Body of pancreas (tissue), 4 donors: ENCODE data around the gene ADAMTSL4. TPM values are rescaled to one million over a fixed set of nuclear protein-coding genes. Genes with fewer than 3 reads are reported as not detected.
"Not testable (repeated sequence)": the region's sequence is repeated elsewhere in the genome, so short reads cannot be mapped to it uniquely, and the experiment has no call there.

Experiments used
- ATAC-seq: fragments of 150-250 bp; one replicate; pipeline ENCODE4 v1.9.1; 2016
- DNase-seq, 4 donors: peaks; one replicate each; pipeline ENCODE4 v3.0.0-alpha.2; 2019
- H3K27ac ChIP-seq, 4 donors: fragments of 200-600 bp; sonication (generic); 1 replicate in 3 of 4; 2 replicates in 1 of 4; pipeline versions ENCODE4 v1.5.1 to v1.6.1; 2016 to 2019; ENCODE audit warnings: mild to moderate bottlenecking in 1 of 4, mixed read lengths in 1 of 4, moderate library complexity in 1 of 4
- H3K27me3 ChIP-seq, 2 donors: fragments of 200-600 bp; sonication (generic); one replicate each; pipeline ENCODE4 v1.6.0; 2016; ENCODE audit warnings: mild to moderate bottlenecking in 1 of 2
- H3K36me3 ChIP-seq, 2 donors: fragments of 200-600 bp; sonication (generic); replicated peaks in 1 of 2; 2 replicates each; pipeline ENCODE4 v1.5.1; 2016; ENCODE audit warnings: low read depth in 2 of 2; ENCODE audit not compliant: insufficient read depth in 1 of 2
- H3K4me1 ChIP-seq: fragments of 200-600 bp; sonication (generic); one replicate; pipeline ENCODE4 v1.6.0; 2016
- H3K4me3 ChIP-seq, 2 donors: fragments of 200-600 bp; sonication (generic); 1 replicate in 1 of 2; 2 replicates in 1 of 2; pipeline ENCODE4 v1.5.1; 2016 to 2019
- H3K9me3 ChIP-seq, 3 donors: fragments of 200-600 bp; sonication (generic); 1 replicate in 2 of 3; 2 replicates in 1 of 3; pipeline ENCODE4 v1.5.1; 2016
- POLR2A ChIP-seq, 3 donors: fragments of 450-650 bp; IDR thresholded peaks; one replicate each; pipeline ENCODE4 v1.6.1; 2016; ENCODE audit warnings: antibody characterized with exemption in 3 of 3, mild to moderate bottlenecking in 2 of 3
- WGBS, 2 donors: methylation state at CpG; one replicate each; pipeline ENCODE4 v1.1.5; 2017; 5-methylcytosine and 5-hydroxymethylcytosine counted together
- intact Hi-C: fragments of 100-400 bp; cut with DNase I; formaldehyde crosslinking; loops from one replicate; pipeline ENCODE4 v1.15.1; 2023
- total RNA-seq, 2 donors: library from RNA; depleted of rRNA; stranded (reverse); fragments of >200 nt; gene quantifications; one replicate each; pipeline ENCODE4 v1.1.0, GENCODE V29; 2016
- TF ChIP-seq, protein P1 (sequence below), 7 experiments: fragments of 450-650 bp in 4 of 7; fragments of 200-600 bp in 3 of 7; sonication (generic) in 3 of 7; IDR thresholded peaks; one replicate each; pipeline ENCODE4 v1.5.1; 2016 to 2019; ENCODE audit warnings: antibody characterized with exemption in 7 of 7

The ADAMTSL4 gene
- total RNA-seq, 2 donors from 2014 or later = 4.7 to 7.6 TPM

DNA sequence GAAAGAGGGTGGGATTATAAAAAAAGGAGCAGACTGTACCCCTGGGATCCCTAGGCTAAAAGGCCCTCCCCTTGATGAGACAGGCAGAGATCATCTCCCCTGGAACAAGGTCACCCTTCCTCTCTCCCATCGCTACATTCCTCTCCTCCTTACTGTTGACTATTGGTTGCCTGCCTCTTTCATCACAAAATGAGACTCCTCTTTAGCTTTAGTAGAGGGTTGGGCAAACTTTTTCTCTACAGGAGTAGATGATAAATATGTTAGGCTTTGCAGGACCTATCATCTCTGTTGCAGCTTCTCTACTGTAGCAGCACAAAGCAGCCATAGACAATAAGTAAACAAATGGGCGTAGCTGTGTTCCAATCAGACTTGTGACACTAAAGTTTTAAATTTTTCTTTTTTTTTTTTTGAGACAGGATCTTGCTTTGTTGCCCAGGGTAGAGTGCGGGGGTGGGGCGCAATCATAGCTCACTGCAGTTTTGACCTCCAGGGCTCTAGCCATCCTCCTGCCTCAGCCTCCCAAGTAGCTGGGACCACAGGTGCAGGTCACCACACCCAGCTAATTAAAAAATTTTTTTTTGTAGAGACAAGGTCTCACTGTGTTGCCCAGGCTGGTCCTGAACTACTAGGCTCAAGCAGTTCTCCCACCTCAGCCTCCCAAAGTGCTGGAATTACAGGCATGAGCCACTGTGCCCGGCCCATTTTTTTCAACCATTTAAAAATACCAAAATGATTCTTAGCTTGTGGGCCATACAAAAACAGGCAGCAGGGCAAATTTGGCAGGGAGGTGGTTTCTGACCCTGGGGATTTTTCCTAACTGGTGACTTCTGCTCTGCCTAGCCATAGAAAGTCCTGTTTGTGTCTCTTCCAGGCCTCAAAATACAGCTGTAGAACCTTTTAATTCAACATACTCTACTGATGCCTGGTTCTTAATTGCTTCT lies 15.1 kb downstream of the ADAMTSL4 start:
- Histone ChIP-seq H3K27ac (peak overlapping the region; percentile 97 to 100 (median 98)), H3K4me1 (peaks cover 88% of the 10 kb centered on the region), H3K9me3 (no peaks in the 10 kb centered on the region), H3K36me3 (no peaks in the 10 kb centered on the region), H3K27me3 (no peaks in the 10 kb centered on the region), H3K4me3 (no peak overlapping the region)
- TF ChIP-seq, protein P1, sequence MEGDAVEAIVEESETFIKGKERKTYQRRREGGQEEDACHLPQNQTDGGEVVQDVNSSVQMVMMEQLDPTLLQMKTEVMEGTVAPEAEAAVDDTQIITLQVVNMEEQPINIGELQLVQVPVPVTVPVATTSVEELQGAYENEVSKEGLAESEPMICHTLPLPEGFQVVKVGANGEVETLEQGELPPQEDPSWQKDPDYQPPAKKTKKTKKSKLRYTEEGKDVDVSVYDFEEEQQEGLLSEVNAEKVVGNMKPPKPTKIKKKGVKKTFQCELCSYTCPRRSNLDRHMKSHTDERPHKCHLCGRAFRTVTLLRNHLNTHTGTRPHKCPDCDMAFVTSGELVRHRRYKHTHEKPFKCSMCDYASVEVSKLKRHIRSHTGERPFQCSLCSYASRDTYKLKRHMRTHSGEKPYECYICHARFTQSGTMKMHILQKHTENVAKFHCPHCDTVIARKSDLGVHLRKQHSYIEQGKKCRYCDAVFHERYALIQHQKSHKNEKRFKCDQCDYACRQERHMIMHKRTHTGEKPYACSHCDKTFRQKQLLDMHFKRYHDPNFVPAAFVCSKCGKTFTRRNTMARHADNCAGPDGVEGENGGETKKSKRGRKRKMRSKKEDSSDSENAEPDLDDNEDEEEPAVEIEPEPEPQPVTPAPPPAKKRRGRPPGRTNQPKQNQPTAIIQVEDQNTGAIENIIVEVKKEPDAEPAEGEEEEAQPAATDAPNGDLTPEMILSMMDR (IDR thresholded peaks at IDR 0.05) = no peak
- no peak for TF ChIP-seq POLR2A (IDR thresholded peaks at IDR 0.05)
- 61 to 67% methylated on average over 5 of the region's 5 CpGs for WGBS, 2 donors
- DNase-seq (peak in 2 of 4 donors; percentile 14 to 44), ATAC-seq (no peak)
- intact Hi-C loops = no loop called here

DNA sequence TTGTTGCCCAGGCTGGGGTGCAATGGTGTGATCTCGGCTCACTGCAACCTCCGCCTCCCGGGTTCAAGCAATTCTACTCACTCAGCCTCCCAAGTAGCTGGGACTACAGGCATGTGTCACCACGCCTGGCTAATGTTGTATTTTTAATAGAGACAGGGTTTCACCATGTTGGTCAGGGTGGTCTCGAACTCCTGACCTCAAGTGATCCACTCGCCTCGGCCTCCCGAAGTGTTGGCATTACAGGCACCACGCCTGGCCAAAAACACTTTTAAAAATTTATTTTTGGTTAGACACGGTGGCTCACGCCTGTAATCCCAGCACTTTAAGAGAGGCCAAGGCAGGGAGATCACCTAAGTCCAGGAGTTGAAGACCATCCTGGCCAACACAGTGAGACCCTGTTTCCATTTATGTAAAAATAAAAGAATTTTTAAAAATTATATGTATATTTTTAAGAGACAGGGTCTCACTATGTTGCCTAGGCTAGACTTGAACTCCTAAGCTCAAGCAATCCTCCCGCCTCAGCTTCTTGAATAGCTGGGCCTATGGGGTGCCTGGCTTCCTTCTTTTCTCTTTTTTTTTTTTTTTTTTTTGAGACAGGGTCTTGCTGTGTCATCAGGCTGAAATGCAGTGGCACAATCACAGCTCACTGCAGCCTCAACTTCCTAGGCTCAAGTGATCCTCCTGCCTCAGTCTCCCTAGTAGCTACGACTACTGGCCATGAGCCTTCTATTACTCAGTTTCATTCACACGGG lies 16.2 kb downstream of the ADAMTSL4 start:
- H3K36me3 ChIP-seq, ATAC-seq, H3K9me3 ChIP-seq, DNase-seq, H3K4me3 ChIP-seq, H3K27me3 ChIP-seq, intact Hi-C loops: not testable (repeated sequence)
- Histone ChIP-seq H3K4me1 (peaks cover 88% of the 10 kb centered on the region), H3K27ac (peak overlapping the region in 3 of 4 donors; percentile 97 to 100 (median 99))
- 85 to 90% methylated on average over 14 of the region's 14 CpGs for WGBS, 2 donors

DNA sequence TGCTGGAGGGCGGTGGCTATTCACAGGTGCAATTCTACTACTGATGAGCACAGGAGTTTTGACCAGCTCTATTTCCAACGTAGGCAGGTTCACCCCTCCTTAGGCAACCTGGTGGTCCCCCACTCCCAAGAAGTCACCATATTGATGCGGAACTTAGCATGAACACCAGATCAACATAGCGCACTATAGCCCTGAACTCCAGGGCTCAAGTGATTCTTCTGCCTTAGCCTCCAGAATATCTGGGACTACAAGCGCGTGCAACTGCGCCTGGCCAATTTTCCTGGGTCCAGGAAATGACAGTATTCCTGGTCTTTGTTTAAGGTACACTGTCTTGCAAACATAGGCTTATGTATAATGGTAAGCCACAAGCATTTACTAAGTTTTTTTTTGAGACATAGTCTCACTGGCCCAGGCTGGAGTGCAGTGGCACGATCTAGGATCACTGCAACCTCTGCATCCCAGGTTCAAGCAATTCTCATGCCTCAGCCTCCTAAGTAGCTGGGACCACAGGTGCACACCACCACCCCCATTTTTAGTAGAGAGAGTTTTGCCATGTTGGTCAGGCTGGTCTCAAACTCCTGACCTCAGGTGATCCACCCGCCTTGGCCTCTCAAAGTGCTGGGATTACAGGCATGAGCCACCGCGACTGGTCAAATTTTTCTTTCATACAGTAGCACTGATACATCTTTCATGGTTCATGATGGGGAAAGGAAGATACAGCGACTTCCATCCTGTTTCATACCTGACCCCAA lies 17.6 kb downstream of the ADAMTSL4 start:
- H3K4me3 ChIP-seq = no peak overlapping the region
- DNase-seq (no peak), ATAC-seq (no peak)
- no peaks in the 10 kb centered on the region for H3K9me3 ChIP-seq
- no peak for TF ChIP-seq POLR2A (IDR thresholded peaks at IDR 0.05)
- TF ChIP-seq, protein P1 (IDR thresholded peaks at IDR 0.05) = no peak
- no peaks in the 10 kb centered on the region for H3K27me3 ChIP-seq
- whole genome bisulfite sequencing, 2 donors = 59 to 72% methylated on average over 9 to 12 of the region's 12 CpGs
- H3K27ac ChIP-seq = peak overlapping the region; percentile 97 to 100 (median 100)
- H3K4me1 ChIP-seq = peaks cover 93% of the 10 kb centered on the region
- no peaks in the 10 kb centered on the region for H3K36me3 ChIP-seq
- intact Hi-C loops = no loop called here

DNA sequence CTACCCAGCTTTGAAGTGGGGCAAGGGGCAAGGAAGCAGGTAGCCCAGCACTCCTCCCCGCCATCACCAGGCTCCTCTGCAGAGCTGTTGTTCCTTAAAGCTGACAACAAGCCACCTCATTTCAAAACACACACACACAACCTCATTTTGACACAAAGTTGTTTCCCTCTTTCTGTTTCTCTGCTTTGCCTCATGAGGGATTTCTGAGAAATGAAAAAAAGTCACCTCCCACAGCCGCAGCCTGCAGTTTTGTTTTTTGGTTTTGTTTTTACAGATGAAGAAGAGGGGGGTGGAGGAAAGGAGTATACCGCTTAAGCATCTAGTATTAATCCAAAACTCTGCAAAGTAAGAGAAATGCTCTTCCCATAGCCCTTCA lies 18.1 kb downstream of the ADAMTSL4 start:
- Histone ChIP-seq H3K4me1 (peaks cover 95% of the 10 kb centered on the region), H3K27ac (peak overlapping the region; percentile 97 to 100 (median 100)), H3K9me3 (no peaks in the 10 kb centered on the region), H3K36me3 (no peaks in the 10 kb centered on the region), H3K27me3 (no peaks in the 10 kb centered on the region), H3K4me3 (no peak overlapping the region)
- DNase-seq (peak in 1 of 4 donors; percentile 43), ATAC-seq (no peak)
- TF ChIP-seq POLR2A (IDR thresholded peaks at IDR 0.05) = no peak
- TF ChIP-seq, protein P1 (IDR thresholded peaks at IDR 0.05) = no peak
- intact Hi-C loops = no loop called here
- 7 to 8% methylated on average over 3 of the region's 3 CpGs for WGBS, 2 donors
